ENCODE results near the gene ASB16. TPM values are rescaled to one million over a fixed set of nuclear protein-coding genes. Genes with fewer than 3 reads are reported as not detected.

The ASB16 gene
- total and polyA plus RNA-seq, 9 of the 15 experiments (the other 6 are each of a cell fraction or from before 2014, with no cell fraction given) = 0.03 to 0.07 TPM; not detected in 7

GRCh38 chr17:44219108-44219615, 48.7 kb downstream of the ASB16 start (continued):
- no peak for TF ChIP-seq AFF4 (CRISPR knock-in tag; IDR thresholded peaks at IDR 0.05)
- no peak for TF ChIP-seq KDM4B (IDR thresholded peaks at IDR 0.05; ENCODE audit: borderline replicate concordance in 2 of 2, low read depth in 1 of 2)
- no peak for TF ChIP-seq POLR3A (IDR thresholded peaks at IDR 0.05; ENCODE audit: borderline replicate concordance, extremely low read depth, insufficient read depth, insufficient read length)
- TF ChIP-seq KHSRP (IDR thresholded peaks at IDR 0.05) = no peak
- TF ChIP-seq NFRKB (IDR thresholded peaks at IDR 0.05; ENCODE audit: low read depth) = no peak
- TF ChIP-seq E2F3 (CRISPR knock-in tag; IDR thresholded peaks at IDR 0.05) = peak; percentile 78
- TF ChIP-seq TEAD1 (CRISPR knock-in tag; IDR thresholded peaks at IDR 0.05) = peak in 1 of 2 experiments; percentile 42; a peak in 1 of 4 replicates
- TF ChIP-seq SIN3A (IDR thresholded peaks at IDR 0.05; ENCODE audit: borderline replicate concordance in 2 of 2, control insufficient read depth in 1 of 2, low read depth in 2 of 2, low read length in 2 of 2) = 0 out of 4 replicates have a peak, but pooled peaks of 1 of the 2 experiments have one; percentile 37
- 0 out of 2 replicates have a peak, but pooled peaks have one; percentile 43 for TF ChIP-seq ZNF609 (CRISPR knock-in tag; IDR thresholded peaks at IDR 0.05; ENCODE audit: borderline replicate concordance)
- no peak for TF ChIP-seq ZNF324 (CRISPR knock-in tag; IDR thresholded peaks at IDR 0.05)
- TF ChIP-seq NFIC (IDR thresholded peaks at IDR 0.05) = 0 out of 2 replicates have a peak, but pooled peaks have one; percentile 9
- TF ChIP-seq ATF2 (CRISPR knock-in tag; IDR thresholded peaks at IDR 0.05) = no peak
- peak; percentile 83; the same call in 1 of the 2 replicates for TF ChIP-seq ZBTB7A (IDR thresholded peaks at IDR 0.05; ENCODE audit: borderline replicate concordance, control insufficient read depth, low read depth, low read length)
- TF ChIP-seq YY1 (IDR thresholded peaks at IDR 0.05; ENCODE audit: borderline replicate concordance in 1 of 3, control insufficient read depth in 1 of 3, extremely low read depth in 1 of 3, insufficient read depth in 3 of 3, insufficient read length in 1 of 3, insufficient replicate concordance in 2 of 3, low read depth in 1 of 3, low read length in 2 of 3) = peak in 2 of 3 experiments; percentile 12 to 28
- TF ChIP-seq ZNF311 (CRISPR knock-in tag; IDR thresholded peaks at IDR 0.05) = no peak
- TF ChIP-seq ZNF583 (CRISPR knock-in tag; IDR thresholded peaks at IDR 0.05) = no peak
